Ectodermal cell (in vitro differentiated cells): ENCODE data around the gene SH3TC1.

Experiments
- H3K27ac ChIP-seq: 2 replicates; pipeline ENCODE4 v1.7.0; 2013; ENCODE audit warnings: mild to moderate bottlenecking, low read depth, low read length; ENCODE audit not compliant: insufficient read depth, poor library complexity, severe bottlenecking
- H3K27me3 ChIP-seq: 2 replicates; pipeline ENCODE4 v1.7.0; 2013; ENCODE audit warnings: mild to moderate bottlenecking, low read length; ENCODE audit not compliant: insufficient read depth, control insufficient read depth, poor library complexity, severe bottlenecking
- H3K36me3 ChIP-seq: one replicate; pipeline ENCODE4 v1.7.0; 2013; ENCODE audit warnings: low read length; ENCODE audit not compliant: control insufficient read depth, insufficient read depth
- H3K4me1 ChIP-seq: one replicate; pipeline ENCODE4 v1.7.0; 2013; ENCODE audit warnings: low read length; ENCODE audit not compliant: control insufficient read depth, insufficient read depth
- H3K4me3 ChIP-seq: 2 replicates; pipeline ENCODE4 v1.7.0; 2013; ENCODE audit warnings: low read depth, low read length, control low read depth; ENCODE audit not compliant: insufficient read depth
- H3K9me3 ChIP-seq: 2 replicates; pipeline ENCODE4 v1.7.0; 2013; ENCODE audit warnings: mild to moderate bottlenecking, low read length, moderate library complexity; ENCODE audit not compliant: control insufficient read depth
- WGBS, 2 experiments: methylation state at CpG; one replicate each; pipeline ENCODE4 v1.1.7; 2013; ENCODE audit warnings: missing lambda C conversion rate in 2 of 2; 5-methylcytosine and 5-hydroxymethylcytosine counted together

Gene SH3TC1

GRCh38 chr4:8270912-8271815 is 72.1 kb downstream of the SH3TC1 start:
- H3K36me3 ChIP-seq = no peaks in the 10 kb centered on the region
- peaks cover 14% of the 10 kb centered on the region for H3K4me1 ChIP-seq
- H3K4me3 ChIP-seq = no peak overlapping the region
- H3K27ac ChIP-seq = no peak overlapping the region
- H3K27me3 ChIP-seq = peaks cover 44% of the 10 kb centered on the region
- no peaks in the 10 kb centered on the region for H3K9me3 ChIP-seq
- WGBS, 2 experiments = 87 to 88% methylated on average over 27 of the region's 27 CpGs

GRCh38 chr4:8271821-8272220 is 72.7 kb downstream of the SH3TC1 start:
- Histone ChIP-seq H3K4me3 (no peak overlapping the region), H3K4me1 (peaks cover 14% of the 10 kb centered on the region), H3K9me3 (no peaks in the 10 kb centered on the region), H3K27ac (no peak overlapping the region), H3K27me3 (peaks cover 44% of the 10 kb centered on the region), H3K36me3 (no peaks in the 10 kb centered on the region)
- 95 to 96% methylated on average over 10 of the region's 10 CpGs for WGBS, 2 experiments

GRCh38 chr4:8272472-8273428 is 73.7 kb downstream of the SH3TC1 start:
- H3K36me3 ChIP-seq = no peaks in the 10 kb centered on the region
- H3K27me3 ChIP-seq = peaks cover 44% of the 10 kb centered on the region
- H3K9me3 ChIP-seq = no peaks in the 10 kb centered on the region
- H3K27ac ChIP-seq = no peak overlapping the region
- no peak overlapping the region for H3K4me3 ChIP-seq
- peaks cover 14% of the 10 kb centered on the region for H3K4me1 ChIP-seq
- WGBS, 2 experiments = 87 to 88% methylated on average over 30 of the region's 30 CpGs

GRCh38 chr4:8273450-8273849 is 74.4 kb downstream of the SH3TC1 start:
- Histone ChIP-seq H3K36me3 (no peaks in the 10 kb centered on the region), H3K4me3 (no peak overlapping the region), H3K9me3 (no peaks in the 10 kb centered on the region), H3K4me1 (peaks cover 14% of the 10 kb centered on the region), H3K27ac (no peak overlapping the region), H3K27me3 (peaks cover 43% of the 10 kb centered on the region)
- 84 to 85% methylated on average over 13 of the region's 13 CpGs for WGBS, 2 experiments

GRCh38 chr4:8274066-8274652 is 75.1 kb downstream of the SH3TC1 start:
- 95% methylated on average over 21 of the region's 21 CpGs for WGBS, 2 experiments
- H3K36me3 ChIP-seq = no peaks in the 10 kb centered on the region
- peaks cover 36% of the 10 kb centered on the region for H3K27me3 ChIP-seq
- H3K4me1 ChIP-seq = peaks cover 14% of the 10 kb centered on the region
- H3K27ac ChIP-seq = no peak overlapping the region
- no peaks in the 10 kb centered on the region for H3K9me3 ChIP-seq
- no peak overlapping the region for H3K4me3 ChIP-seq

- H3K4me1 ChIP-seq = peaks cover 14% of the 10 kb centered on the region
- H3K36me3 ChIP-seq = no peaks in the 10 kb centered on the region
- peaks cover 28% of the 10 kb centered on the region for H3K27me3 ChIP-seq
- no peaks in the 10 kb centered on the region for H3K9me3 ChIP-seq
- H3K27ac ChIP-seq = no peak overlapping the region
- 73 to 78% methylated on average over 19 of the region's 19 CpGs for WGBS, 2 experiments
- no peak overlapping the region for H3K4me3 ChIP-seq
These were observed 75.9 kb downstream of the SH3TC1 start for GRCh38 chr4:8274765-8275547.

- Histone ChIP-seq H3K36me3 (no peaks in the 10 kb centered on the region), H3K4me3 (no peak overlapping the region), H3K9me3 (no peaks in the 10 kb centered on the region), H3K27me3 (peaks cover 22% of the 10 kb centered on the region), H3K27ac (no peak overlapping the region), H3K4me1 (peaks cover 14% of the 10 kb centered on the region)
- 89 to 92% methylated on average over 4 of the region's 4 CpGs for WGBS, 2 experiments
These were observed 76.4 kb downstream of the SH3TC1 start for GRCh38 chr4:8275548-8275910.

- Histone ChIP-seq H3K4me1 (peaks cover 14% of the 10 kb centered on the region), H3K36me3 (no peaks in the 10 kb centered on the region), H3K4me3 (no peak overlapping the region), H3K27ac (no peak overlapping the region), H3K9me3 (no peaks in the 10 kb centered on the region), H3K27me3 (peaks cover 12% of the 10 kb centered on the region)
- 78 to 81% methylated on average over 24 of the region's 24 CpGs for WGBS, 2 experiments
These were observed 77.5 kb downstream of the SH3TC1 start for GRCh38 chr4:8276358-8277240.
